ENCODE measurements around the gene ADAMTSL2. TPM values are rescaled to one million over a fixed set of nuclear protein-coding genes. Genes with fewer than 3 reads are reported as not detected.

Gene ADAMTSL2
- total RNA-seq, 3 donors from 2014 or later (not counting 1 experiment from before 2014, with no cell fraction given): not detected

DNA sequence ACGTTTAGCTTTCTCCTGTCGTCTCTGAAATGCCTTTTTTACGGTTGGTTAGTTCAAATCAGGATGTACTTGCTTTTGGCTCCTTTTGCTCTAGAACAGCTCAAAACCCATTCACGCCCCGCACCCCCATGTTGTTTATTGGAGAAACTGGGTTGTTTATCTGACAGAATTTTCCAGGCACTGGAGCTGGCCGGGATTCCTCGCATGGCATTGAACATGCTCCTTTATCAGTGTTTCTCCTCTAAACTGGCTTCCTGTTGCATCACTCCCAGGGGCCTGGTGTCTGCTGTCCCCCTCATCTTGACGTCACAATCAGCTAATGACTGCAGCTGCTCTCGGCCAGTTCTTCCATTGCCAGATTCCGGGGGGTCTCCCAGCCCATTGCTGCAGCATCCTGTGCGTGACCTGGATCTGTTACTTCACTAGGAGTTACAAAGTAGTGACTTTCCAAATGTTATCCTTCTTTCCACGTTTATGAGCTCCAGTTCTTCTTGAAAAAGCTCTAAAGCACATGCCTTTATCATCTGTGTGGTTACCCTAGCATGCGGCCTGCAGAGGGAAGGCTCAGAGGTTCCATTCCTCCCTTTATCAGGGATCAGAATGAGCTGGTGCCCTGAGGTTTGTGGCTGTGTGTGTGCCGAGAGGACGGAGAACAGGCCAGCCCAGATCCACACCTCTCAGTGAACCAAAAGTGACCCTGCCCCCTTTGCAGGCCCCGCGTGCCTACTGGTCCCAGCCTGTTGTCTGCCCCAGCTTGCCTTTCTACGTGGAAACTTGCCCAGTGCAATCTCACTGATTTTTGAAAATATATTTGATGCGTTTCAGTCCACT, 47.2 kb downstream of the ADAMTSL2 start:
- TF ChIP-seq, protein P1, sequence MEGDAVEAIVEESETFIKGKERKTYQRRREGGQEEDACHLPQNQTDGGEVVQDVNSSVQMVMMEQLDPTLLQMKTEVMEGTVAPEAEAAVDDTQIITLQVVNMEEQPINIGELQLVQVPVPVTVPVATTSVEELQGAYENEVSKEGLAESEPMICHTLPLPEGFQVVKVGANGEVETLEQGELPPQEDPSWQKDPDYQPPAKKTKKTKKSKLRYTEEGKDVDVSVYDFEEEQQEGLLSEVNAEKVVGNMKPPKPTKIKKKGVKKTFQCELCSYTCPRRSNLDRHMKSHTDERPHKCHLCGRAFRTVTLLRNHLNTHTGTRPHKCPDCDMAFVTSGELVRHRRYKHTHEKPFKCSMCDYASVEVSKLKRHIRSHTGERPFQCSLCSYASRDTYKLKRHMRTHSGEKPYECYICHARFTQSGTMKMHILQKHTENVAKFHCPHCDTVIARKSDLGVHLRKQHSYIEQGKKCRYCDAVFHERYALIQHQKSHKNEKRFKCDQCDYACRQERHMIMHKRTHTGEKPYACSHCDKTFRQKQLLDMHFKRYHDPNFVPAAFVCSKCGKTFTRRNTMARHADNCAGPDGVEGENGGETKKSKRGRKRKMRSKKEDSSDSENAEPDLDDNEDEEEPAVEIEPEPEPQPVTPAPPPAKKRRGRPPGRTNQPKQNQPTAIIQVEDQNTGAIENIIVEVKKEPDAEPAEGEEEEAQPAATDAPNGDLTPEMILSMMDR (IDR thresholded peaks at IDR 0.05): no peak
- Histone ChIP-seq H3K27ac (ENCODE audit: low read length) (no peak overlapping the region), H3K4me3 (ENCODE audit: low read length) (no peak overlapping the region), H3K36me3 (ENCODE audit: control insufficient read depth, insufficient read depth, low read length) (no peaks in the 10 kb centered on the region), H3K27me3 (ENCODE audit: control insufficient read depth, insufficient read depth, low read length) (peaks cover 16% of the 10 kb centered on the region), H3K4me1 (ENCODE audit: control insufficient read depth, insufficient read depth, low read length) (peaks cover 9% of the 10 kb centered on the region), H3K9me3 (ENCODE audit: control insufficient read depth, insufficient read depth, low read length) (no peaks in the 10 kb centered on the region)
- Mint-ChIP-seq H3K4me1 (peaks cover 3 to 8% of the 10 kb centered on the region in 2 donors), H3K27me3 (ENCODE audit: low read depth in 2 of 2) (peaks cover 42 to 50% of the 10 kb centered on the region in 2 donors), H3K9me3 (no peaks in the 10 kb centered on the region), H3K36me3 (no peaks in the 10 kb centered on the region), H3K27ac (no peak overlapping the region), H3K4me3 (no peak overlapping the region)
- ATAC-seq (no peak), DNase-seq (no peak)
- WGBS (ENCODE audit: insufficient coverage): 79% methylated on average over 19 of the region's 19 CpGs
- intact Hi-C loops (cut with micrococcal nuclease): no loop called here

DNA sequence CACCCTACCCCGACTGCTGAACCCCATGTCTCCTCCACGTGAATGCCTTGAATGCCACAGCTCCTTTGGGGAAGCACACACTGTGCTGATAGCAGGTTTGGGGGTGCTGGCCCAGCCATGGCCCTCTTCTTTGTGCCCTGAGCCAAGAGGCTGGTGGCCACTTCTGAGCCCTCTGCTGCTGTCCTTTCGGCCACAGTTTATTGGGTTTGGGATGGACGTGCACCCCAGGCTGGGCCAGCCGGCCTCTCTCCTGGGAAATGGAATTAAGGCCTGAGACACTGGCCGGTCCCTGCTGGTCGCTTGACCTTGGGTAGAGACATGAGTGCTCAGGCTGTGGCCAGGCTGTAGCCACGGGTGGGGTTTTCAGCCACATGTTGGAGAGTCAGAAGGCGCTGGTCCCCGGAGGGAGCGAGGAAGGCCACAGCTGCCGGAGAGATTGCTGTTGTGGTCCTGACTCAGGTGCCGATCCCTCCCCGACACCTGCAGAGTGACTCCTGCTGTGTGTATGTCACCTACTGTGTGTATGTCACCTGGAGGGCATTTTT, 48.1 kb downstream of the ADAMTSL2 start:
- H3K4me3 ChIP-seq (ENCODE audit: low read length): no peak overlapping the region
- H3K4me3 Mint-ChIP-seq: no peak overlapping the region
- H3K9me3 Mint-ChIP-seq: no peaks in the 10 kb centered on the region
- ATAC-seq (no peak), DNase-seq (no peak)
- H3K27ac Mint-ChIP-seq: no peak overlapping the region
- H3K4me1 Mint-ChIP-seq: peaks cover 0 to 5% of the 10 kb centered on the region in 2 donors
- no peaks in the 10 kb centered on the region for H3K9me3 ChIP-seq (ENCODE audit: control insufficient read depth, insufficient read depth, low read length)
- H3K27me3 Mint-ChIP-seq (ENCODE audit: low read depth in 2 of 2): peaks cover 37 to 43% of the 10 kb centered on the region in 2 donors
- intact Hi-C loops (cut with micrococcal nuclease): no loop called here
- peaks cover 6% of the 10 kb centered on the region for H3K4me1 ChIP-seq (ENCODE audit: control insufficient read depth, insufficient read depth, low read length)
- H3K27me3 ChIP-seq (ENCODE audit: control insufficient read depth, insufficient read depth, low read length): peaks cover 13% of the 10 kb centered on the region
- H3K36me3 Mint-ChIP-seq: no peaks in the 10 kb centered on the region
- 80% methylated on average over 14 of the region's 14 CpGs for WGBS (ENCODE audit: insufficient coverage)
- H3K27ac ChIP-seq (ENCODE audit: low read length): no peak overlapping the region
- TF ChIP-seq, protein P1 (IDR thresholded peaks at IDR 0.05): no peak
- no peaks in the 10 kb centered on the region for H3K36me3 ChIP-seq (ENCODE audit: control insufficient read depth, insufficient read depth, low read length)

DNA sequence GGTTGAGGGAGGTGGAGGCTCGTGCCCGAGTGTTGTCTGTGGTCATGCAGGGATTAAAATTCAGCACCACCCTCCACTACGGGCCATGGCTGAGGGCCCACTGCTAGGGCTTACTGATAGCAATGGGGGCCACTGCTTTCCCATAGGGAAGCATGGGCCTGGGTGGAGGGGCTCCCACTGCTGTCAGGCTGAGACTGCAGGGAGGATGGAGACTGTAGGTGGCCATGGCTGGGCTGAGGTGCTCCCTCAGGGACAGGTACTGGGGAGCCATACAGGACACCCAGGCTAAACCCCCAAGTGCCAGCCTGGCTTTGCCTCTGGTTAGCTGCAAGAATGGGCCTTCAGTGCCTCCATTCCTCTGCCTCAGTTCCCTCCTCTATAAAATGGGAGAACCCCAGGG, 48.6 kb downstream of the ADAMTSL2 start:
- Mint-ChIP-seq H3K9me3 (no peaks in the 10 kb centered on the region), H3K27me3 (ENCODE audit: low read depth in 2 of 2) (peaks cover 33 to 39% of the 10 kb centered on the region in 2 donors), H3K27ac (no peak overlapping the region), H3K4me3 (no peak overlapping the region), H3K36me3 (no peaks in the 10 kb centered on the region), H3K4me1 (peaks cover 0 to 5% of the 10 kb centered on the region in 2 donors)
- Histone ChIP-seq H3K27ac (ENCODE audit: low read length) (no peak overlapping the region), H3K9me3 (ENCODE audit: control insufficient read depth, insufficient read depth, low read length) (no peaks in the 10 kb centered on the region), H3K27me3 (ENCODE audit: control insufficient read depth, insufficient read depth, low read length) (peaks cover 13% of the 10 kb centered on the region), H3K4me1 (ENCODE audit: control insufficient read depth, insufficient read depth, low read length) (peaks cover 6% of the 10 kb centered on the region), H3K4me3 (ENCODE audit: low read length) (no peak overlapping the region), H3K36me3 (ENCODE audit: control insufficient read depth, insufficient read depth, low read length) (no peaks in the 10 kb centered on the region)
- DNase-seq: no peak
- intact Hi-C loops (cut with micrococcal nuclease): no loop called here
- no peak for ATAC-seq
- WGBS (ENCODE audit: insufficient coverage): 90% methylated on average over 2 of the region's 3 CpGs
- TF ChIP-seq, protein P1 (IDR thresholded peaks at IDR 0.05): no peak

Measured in natural killer cell (primary cell).